GM18526 (cell line): ENCODE data around the gene SEMA4G.

Experiments
- POLR2A ChIP-seq: IDR thresholded peaks from 3 replicates; pipeline ENCODE4 v1.6.1; 2011; ENCODE audit not compliant: insufficient read length; ENCODE audit errors: extremely low read depth

Gene SEMA4G

GRCh38 chr10:100998183-100998990 is 29.1 kb downstream of the SEMA4G start:
- no peak for TF ChIP-seq POLR2A

- peak; percentile 22 for TF ChIP-seq POLR2A
Measured at GRCh38 chr10:100998991-100999741, 29.9 kb downstream of the SEMA4G start.

GRCh38 chr10:100999742-101000126 is 30.4 kb downstream of the SEMA4G start, which contains the start of gene LZTS2:
TSS of gene LZTS2 (plus strand) at chr10:100999808. CDS start at chr10:101002539, 2,731 bp downstream.
- no peak for TF ChIP-seq POLR2A

GRCh38 chr10:101000127-101000914 is 31.0 kb downstream of the SEMA4G start:
- TF ChIP-seq POLR2A: no peak

GRCh38 chr10:101000915-101001658 is 31.8 kb downstream of the SEMA4G start:
- TF ChIP-seq POLR2A: no peak

- no peak for TF ChIP-seq POLR2A
Measured at GRCh38 chr10:101001659-101002035, 32.3 kb downstream of the SEMA4G start.

GRCh38 chr10:101002456-101002855 is 33.2 kb downstream of the SEMA4G start:
- TF ChIP-seq POLR2A: no peak

GRCh38 chr10:101003639-101004206 is 34.4 kb downstream of the SEMA4G start:
- TF ChIP-seq POLR2A: no peak

- no peak for TF ChIP-seq POLR2A
Measured at GRCh38 chr10:101005361-101005760, 36.1 kb downstream of the SEMA4G start.

- no peak for TF ChIP-seq POLR2A
Measured at GRCh38 chr10:101005869-101006567, 36.7 kb downstream of the SEMA4G start.

GRCh38 chr10:101006593-101007098 is 37.3 kb downstream of the SEMA4G start:
- TF ChIP-seq POLR2A: no peak

GRCh38 chr10:101007099-101007711 is 37.9 kb downstream of the SEMA4G start:
- no peak for TF ChIP-seq POLR2A
